ENCODE data around the gene ABHD17B. TPM values are rescaled to one million over a fixed set of nuclear protein-coding genes. Genes with fewer than 3 reads are reported as not detected.
A peak's percentile ranks its signal among the peaks of the same experiment; 100 is the strongest.

Gene ABHD17B
- total RNA-seq, 1 donor from 2014 or later: 19.6 TPM

- TF ChIP-seq CTCF (IDR thresholded peaks at IDR 0.05; ENCODE audit: insufficient read depth, low read length, poor library complexity, severe bottlenecking): no peak
- no peaks in the 10 kb centered on the region for H3K27me3 ChIP-seq (ENCODE audit: control insufficient read depth, insufficient read depth, low read length)
- no peak overlapping the region for H3K4me3 ChIP-seq (ENCODE audit: low read depth, low read length)
- DNase-seq (ENCODE audit: low read depth): no peak
- H3K36me3 ChIP-seq (ENCODE audit: control insufficient read depth, insufficient read depth, low read length): no peaks in the 10 kb centered on the region
These were observed 9.6 kb upstream of the ABHD17B start for GRCh38 chr9:71920456-71921189.

GRCh38 chr9:71918419-71918818 lies 7.4 kb upstream of the ABHD17B start:
- Histone ChIP-seq H3K4me3 (ENCODE audit: low read depth, low read length) (no peak overlapping the region), H3K27me3 (ENCODE audit: control insufficient read depth, insufficient read depth, low read length) (no peaks in the 10 kb centered on the region), H3K36me3 (ENCODE audit: control insufficient read depth, insufficient read depth, low read length) (no peaks in the 10 kb centered on the region)
- no peak for TF ChIP-seq CTCF (IDR thresholded peaks at IDR 0.05; ENCODE audit: insufficient read depth, low read length, poor library complexity, severe bottlenecking)
- DNase-seq (ENCODE audit: low read depth): no peak

- no peak for DNase-seq (ENCODE audit: low read depth)
- no peak overlapping the region for H3K4me3 ChIP-seq (ENCODE audit: low read depth, low read length)
- H3K27me3 ChIP-seq (ENCODE audit: control insufficient read depth, insufficient read depth, low read length): no peaks in the 10 kb centered on the region
- TF ChIP-seq CTCF (IDR thresholded peaks at IDR 0.05; ENCODE audit: insufficient read depth, low read length, poor library complexity, severe bottlenecking): no peak
- H3K36me3 ChIP-seq (ENCODE audit: control insufficient read depth, insufficient read depth, low read length): no peaks in the 10 kb centered on the region
These were observed 6.0 kb upstream of the ABHD17B start for GRCh38 chr9:71916834-71917534.

DNA sequence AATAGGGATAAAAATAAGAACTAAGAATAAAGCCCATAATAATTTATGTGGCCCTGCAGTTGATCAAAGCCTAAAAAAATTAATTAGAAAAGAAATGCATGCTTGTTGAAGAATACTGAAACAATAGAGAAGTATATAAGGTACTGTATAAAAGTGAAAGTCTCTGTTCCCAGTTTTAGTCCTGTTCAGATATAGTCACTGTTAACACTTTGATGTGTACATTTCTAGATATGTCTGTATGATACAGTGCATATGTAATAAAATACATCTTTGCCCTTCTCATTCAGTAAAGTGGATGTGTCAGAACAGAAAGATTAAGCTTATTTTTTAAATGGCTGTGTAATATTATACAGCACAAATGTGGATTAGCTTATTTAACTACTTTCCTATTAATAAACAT lies 4.5 kb upstream of the ABHD17B start:
- Histone ChIP-seq H3K36me3 (ENCODE audit: control insufficient read depth, insufficient read depth, low read length) (no peaks in the 10 kb centered on the region), H3K27me3 (ENCODE audit: control insufficient read depth, insufficient read depth, low read length) (no peaks in the 10 kb centered on the region)
- TF ChIP-seq CTCF (IDR thresholded peaks at IDR 0.05; ENCODE audit: insufficient read depth, low read length, poor library complexity, severe bottlenecking): no peak

GRCh38 chr9:71911908-71912335 lies 929 bp upstream of the ABHD17B start:
- no peaks in the 10 kb centered on the region for H3K27me3 ChIP-seq (ENCODE audit: control insufficient read depth, insufficient read depth, low read length)
- no peak for TF ChIP-seq CTCF (IDR thresholded peaks at IDR 0.05; ENCODE audit: insufficient read depth, low read length, poor library complexity, severe bottlenecking)
- no peaks in the 10 kb centered on the region for H3K36me3 ChIP-seq (ENCODE audit: control insufficient read depth, insufficient read depth, low read length)
- no peak for DNase-seq (ENCODE audit: low read depth)
- peak overlapping the region; percentile 61 for H3K4me3 ChIP-seq (ENCODE audit: low read depth, low read length)

More for the DNA sequence above, 4.5 kb upstream of the ABHD17B start:
- DNase-seq (ENCODE audit: low read depth): no peak
- no peak overlapping the region for H3K4me3 ChIP-seq (ENCODE audit: low read depth, low read length)
